Peyer's patch (tissue), 4 donors: ENCODE measurements around the gene LRRC32. TPM values are rescaled to one million over a fixed set of nuclear protein-coding genes. Genes with fewer than 3 reads are reported as not detected.

ENCODE experiments used
- DNase-seq, 3 donors: peaks; one replicate each; pipeline ENCODE4 v3.0.0-alpha.2; 2017 to 2019
- H3K27ac ChIP-seq, 4 donors: fragments of 200-600 bp; sonication (generic); one replicate each; pipeline ENCODE4 v1.5.1; 2016 to 2019
- H3K27me3 ChIP-seq, 2 donors: fragments of 200-600 bp; sonication (generic); one replicate each; pipeline ENCODE4 v1.5.1; 2019
- H3K36me3 ChIP-seq, 3 donors: fragments of 200-600 bp; sonication (generic); one replicate each; pipeline ENCODE4 v1.5.1; 2016 to 2019
- H3K4me1 ChIP-seq, 4 donors: fragments of 200-600 bp; sonication (generic); one replicate each; pipeline ENCODE4 v1.5.1; 2016 to 2019
- H3K4me3 ChIP-seq, 4 donors: fragments of 200-600 bp; sonication (generic); 1 replicate in 3 of 4; 2 replicates in 1 of 4; pipeline ENCODE4 v1.5.1; 2016 to 2019; ENCODE audit warnings: mild to moderate bottlenecking in 1 of 4
- H3K9me3 ChIP-seq, 4 donors: fragments of 200-600 bp; sonication (generic); one replicate each; pipeline ENCODE4 v1.5.1; 2016 to 2019; ENCODE audit warnings: mild to moderate bottlenecking in 1 of 4
- POLR2A ChIP-seq, 2 donors: fragments of 450-650 bp; IDR thresholded peaks; one replicate each; pipeline ENCODE4 v1.5.1; 2017; ENCODE audit warnings: antibody characterized with exemption in 2 of 2, mild to moderate bottlenecking in 2 of 2, moderate library complexity in 2 of 2
- total RNA-seq, 4 donors: library from RNA; depleted of rRNA; stranded (reverse); fragments of >200 nt; gene quantifications; one replicate each; pipeline ENCODE4 v1.1.0, GENCODE V29; 2016
- TF ChIP-seq, protein P1 (sequence below), 6 experiments: fragments of 450-650 bp in 4 of 6; fragments of 200-600 bp in 2 of 6; sonication (generic) in 1 of 6; IDR thresholded peaks; one replicate each; pipeline ENCODE4 v1.5.1; 2017 to 2019; ENCODE audit warnings: antibody characterized with exemption in 6 of 6, mild to moderate bottlenecking in 3 of 6, moderate library complexity in 1 of 6

LRRC32 gene
- total RNA-seq, 4 donors from 2014 or later, result 4.0 to 36.7 (median 23.0) TPM

DNA sequence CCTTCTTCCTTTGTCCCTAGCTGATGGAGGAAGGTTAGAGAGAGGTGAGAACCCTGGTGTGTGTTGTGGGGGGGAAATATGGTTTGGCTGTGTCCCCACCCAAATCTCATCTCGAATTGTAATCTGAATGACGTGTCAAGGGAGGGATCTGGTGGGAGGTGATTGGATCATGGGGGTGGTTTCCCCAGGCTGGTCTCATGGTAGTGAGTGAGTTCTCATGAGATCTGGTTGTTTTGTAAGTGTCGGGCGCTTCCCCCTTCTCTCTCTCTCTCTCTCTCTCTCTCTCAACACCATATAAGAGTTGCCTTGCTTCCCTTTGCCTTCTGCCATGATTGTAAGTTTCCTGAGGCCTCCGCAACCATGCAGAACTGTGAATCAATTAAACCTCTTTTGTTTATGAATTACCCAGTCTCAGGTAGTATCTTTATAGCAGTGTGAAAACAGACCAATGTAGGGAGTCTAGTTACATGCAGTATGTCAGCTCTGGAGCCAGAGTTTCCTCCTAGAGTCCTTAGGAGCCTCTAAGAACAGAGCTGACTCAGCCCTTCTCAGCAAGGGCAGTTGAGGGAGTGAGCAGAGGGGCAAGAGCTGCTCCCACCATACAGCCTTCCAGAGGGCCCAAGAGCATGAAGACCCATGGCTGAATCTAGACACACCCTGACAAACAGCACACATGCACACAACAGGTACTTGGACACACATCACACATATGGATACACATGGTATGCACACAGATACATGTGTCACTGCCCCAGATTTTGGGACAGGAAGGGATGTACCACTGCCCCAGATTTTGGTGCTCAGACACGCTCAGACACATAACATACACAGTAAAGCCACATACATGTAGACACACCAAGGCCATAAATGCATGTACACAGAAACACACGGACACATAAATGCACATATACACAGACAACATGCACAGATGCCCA, 12.9 kb upstream of the LRRC32 start:
- TF ChIP-seq POLR2A (IDR thresholded peaks at IDR 0.05), result no peak
- TF ChIP-seq, protein P1, sequence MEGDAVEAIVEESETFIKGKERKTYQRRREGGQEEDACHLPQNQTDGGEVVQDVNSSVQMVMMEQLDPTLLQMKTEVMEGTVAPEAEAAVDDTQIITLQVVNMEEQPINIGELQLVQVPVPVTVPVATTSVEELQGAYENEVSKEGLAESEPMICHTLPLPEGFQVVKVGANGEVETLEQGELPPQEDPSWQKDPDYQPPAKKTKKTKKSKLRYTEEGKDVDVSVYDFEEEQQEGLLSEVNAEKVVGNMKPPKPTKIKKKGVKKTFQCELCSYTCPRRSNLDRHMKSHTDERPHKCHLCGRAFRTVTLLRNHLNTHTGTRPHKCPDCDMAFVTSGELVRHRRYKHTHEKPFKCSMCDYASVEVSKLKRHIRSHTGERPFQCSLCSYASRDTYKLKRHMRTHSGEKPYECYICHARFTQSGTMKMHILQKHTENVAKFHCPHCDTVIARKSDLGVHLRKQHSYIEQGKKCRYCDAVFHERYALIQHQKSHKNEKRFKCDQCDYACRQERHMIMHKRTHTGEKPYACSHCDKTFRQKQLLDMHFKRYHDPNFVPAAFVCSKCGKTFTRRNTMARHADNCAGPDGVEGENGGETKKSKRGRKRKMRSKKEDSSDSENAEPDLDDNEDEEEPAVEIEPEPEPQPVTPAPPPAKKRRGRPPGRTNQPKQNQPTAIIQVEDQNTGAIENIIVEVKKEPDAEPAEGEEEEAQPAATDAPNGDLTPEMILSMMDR (IDR thresholded peaks at IDR 0.05), result no peak
- Histone ChIP-seq H3K27me3 (no peaks in the 10 kb centered on the region), H3K4me3 (no peak overlapping the region), H3K4me1 (peaks cover 0 to 5% (median 0%) of the 10 kb centered on the region in 4 donors), H3K9me3 (no peaks in the 10 kb centered on the region), H3K36me3 (no peaks in the 10 kb centered on the region), H3K27ac (no peak overlapping the region)
- no peak for DNase-seq

DNA sequence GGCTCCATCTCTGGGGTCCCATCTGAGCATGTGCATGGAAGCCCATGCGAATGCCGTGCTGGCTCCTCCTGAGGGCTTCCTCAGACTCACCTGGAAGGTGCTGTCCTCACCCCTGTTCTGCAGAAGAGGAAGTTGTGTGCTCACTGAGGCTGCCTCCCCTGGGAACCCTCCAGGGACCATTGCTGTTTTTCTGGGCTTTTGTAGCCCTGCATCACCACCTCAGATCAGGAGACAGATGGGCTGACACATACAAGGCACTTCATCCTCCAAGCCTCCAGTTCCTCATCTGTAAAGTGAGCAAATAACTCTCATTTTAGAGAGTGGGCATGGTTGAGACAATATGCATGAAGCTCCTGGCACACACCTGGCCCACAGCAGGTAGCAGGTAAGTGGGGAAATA, 12.1 kb upstream of the LRRC32 start:
- no peak for DNase-seq
- TF ChIP-seq, protein P1 (IDR thresholded peaks at IDR 0.05), result no peak
- TF ChIP-seq POLR2A (IDR thresholded peaks at IDR 0.05), result no peak
- H3K4me1 ChIP-seq, result peaks cover 0 to 5% (median 0%) of the 10 kb centered on the region in 4 donors
- H3K9me3 ChIP-seq, result no peaks in the 10 kb centered on the region
- H3K27ac ChIP-seq, result no peak overlapping the region
- H3K36me3 ChIP-seq, result no peaks in the 10 kb centered on the region
- H3K27me3 ChIP-seq, result no peaks in the 10 kb centered on the region
- no peak overlapping the region for H3K4me3 ChIP-seq

DNA sequence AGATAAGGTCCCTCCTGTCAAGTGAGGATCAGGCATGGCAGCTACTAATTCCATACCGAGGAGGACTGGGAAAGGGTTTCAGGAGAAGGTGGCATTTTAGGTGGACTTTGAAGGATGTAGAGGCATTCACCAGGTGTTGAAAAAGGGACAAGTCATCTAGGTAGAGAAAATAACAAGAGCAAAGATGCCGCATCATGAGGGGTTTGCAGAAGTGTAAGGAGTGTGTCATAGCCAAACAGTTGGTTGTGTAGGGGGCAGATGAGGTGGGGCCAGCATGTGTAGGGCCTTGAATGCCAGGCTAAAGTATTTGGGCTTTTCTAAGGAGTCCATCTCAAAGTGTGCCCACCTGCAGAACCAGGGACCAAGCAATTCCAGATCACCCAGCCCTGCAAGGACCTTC, 11.6 kb upstream of the LRRC32 start:
- Histone ChIP-seq H3K9me3 (no peaks in the 10 kb centered on the region), H3K27ac (no peak overlapping the region), H3K4me1 (peaks cover 0 to 5% (median 0%) of the 10 kb centered on the region in 4 donors), H3K27me3 (no peaks in the 10 kb centered on the region), H3K36me3 (no peaks in the 10 kb centered on the region), H3K4me3 (no peak overlapping the region)
- DNase-seq, result no peak
- TF ChIP-seq, protein P1 (IDR thresholded peaks at IDR 0.05), result no peak

DNA sequence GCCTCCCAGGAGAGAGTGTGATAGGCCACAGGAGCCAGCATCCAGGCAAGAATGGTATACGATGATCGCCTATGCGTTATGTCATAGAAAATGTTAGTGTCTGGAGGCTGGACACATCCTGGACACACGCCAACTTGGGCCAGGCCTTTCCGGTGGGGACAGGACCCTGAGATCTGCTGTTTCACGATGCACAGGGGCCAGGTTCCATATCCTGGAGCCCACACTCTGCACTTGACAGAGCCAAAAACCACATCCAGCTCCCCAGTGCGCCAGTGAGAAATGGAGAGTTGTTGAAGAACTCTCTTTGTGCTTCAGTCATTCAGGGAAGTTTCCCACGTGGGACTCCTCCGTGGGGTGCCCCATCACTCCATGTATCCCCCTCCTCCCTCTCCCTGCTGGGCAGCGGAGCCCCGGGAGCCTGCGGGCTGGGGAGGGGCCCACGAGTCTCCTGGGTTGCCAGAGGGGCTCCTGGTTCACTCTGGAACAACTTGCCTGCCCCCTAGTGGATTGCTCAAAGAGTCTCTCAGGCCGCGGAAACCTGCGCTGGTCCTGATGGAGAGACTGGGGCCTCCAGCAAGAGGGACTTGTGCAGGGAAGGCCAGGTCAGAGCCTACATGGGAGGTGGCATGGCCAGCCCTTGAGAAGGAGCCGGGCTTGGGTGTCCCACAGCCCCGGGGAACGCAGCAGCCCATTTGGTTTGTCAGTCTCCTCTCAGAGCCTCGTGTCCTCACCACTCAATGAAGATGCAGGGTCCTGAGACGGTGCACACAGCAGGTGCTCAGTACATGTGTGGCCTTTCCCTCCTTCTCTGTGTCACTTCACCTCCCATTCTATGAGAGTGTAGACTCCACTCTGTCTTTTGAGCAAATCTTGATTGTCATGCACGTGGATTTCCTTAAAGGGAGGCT, 10.2 kb upstream of the LRRC32 start:
- no peak overlapping the region for H3K4me3 ChIP-seq
- no peak for TF ChIP-seq POLR2A (IDR thresholded peaks at IDR 0.05)
- TF ChIP-seq, protein P1 (IDR thresholded peaks at IDR 0.05), result peak in 5 of 6 experiments; percentile 36 to 86 (median 83)

DNA sequence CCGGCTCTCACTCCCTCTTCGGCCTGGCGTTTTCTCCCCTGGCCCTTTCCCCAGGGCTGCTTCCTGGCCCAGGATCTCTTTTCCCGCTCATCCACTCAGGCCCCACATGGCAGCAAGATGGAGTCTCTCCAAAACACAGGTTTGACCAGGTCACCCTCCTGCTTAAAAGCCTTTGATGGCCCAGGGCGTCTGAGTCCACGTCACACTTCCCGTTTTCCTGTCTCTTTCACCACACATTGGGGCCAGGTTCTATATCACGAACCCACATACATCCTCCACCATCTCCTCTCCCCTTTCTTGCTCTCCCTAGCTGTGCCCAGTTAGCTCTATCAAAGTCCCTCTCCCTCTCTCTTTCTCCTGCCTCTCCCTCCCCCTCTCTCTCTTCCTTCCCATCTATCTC, 7.8 kb upstream of the LRRC32 start:
- Histone ChIP-seq H3K9me3 (no peaks in the 10 kb centered on the region), H3K27me3 (no peaks in the 10 kb centered on the region), H3K27ac (no peak overlapping the region), H3K36me3 (no peaks in the 10 kb centered on the region), H3K4me1 (peaks cover 0 to 8% (median 2%) of the 10 kb centered on the region in 4 donors), H3K4me3 (no peak overlapping the region)
- TF ChIP-seq POLR2A (IDR thresholded peaks at IDR 0.05), result no peak
- TF ChIP-seq, protein P1 (IDR thresholded peaks at IDR 0.05), result no peak
- no peak for DNase-seq

More for the DNA sequence above, 10.2 kb upstream of the LRRC32 start:
- Histone ChIP-seq H3K36me3 (no peaks in the 10 kb centered on the region), H3K27ac (no peak overlapping the region), H3K9me3 (no peaks in the 10 kb centered on the region), H3K4me1 (peaks cover 0 to 5% (median 0%) of the 10 kb centered on the region in 4 donors), H3K27me3 (no peaks in the 10 kb centered on the region)
- DNase-seq, result peak; percentile 63 to 77 (median 73)
